ENCODE data around the gene EBNA1BP2. TPM values are rescaled to one million over a fixed set of nuclear protein-coding genes. Genes with fewer than 3 reads are reported as not detected.

Gene EBNA1BP2
- total RNA-seq, 1 donor: 91.5 TPM

DNA sequence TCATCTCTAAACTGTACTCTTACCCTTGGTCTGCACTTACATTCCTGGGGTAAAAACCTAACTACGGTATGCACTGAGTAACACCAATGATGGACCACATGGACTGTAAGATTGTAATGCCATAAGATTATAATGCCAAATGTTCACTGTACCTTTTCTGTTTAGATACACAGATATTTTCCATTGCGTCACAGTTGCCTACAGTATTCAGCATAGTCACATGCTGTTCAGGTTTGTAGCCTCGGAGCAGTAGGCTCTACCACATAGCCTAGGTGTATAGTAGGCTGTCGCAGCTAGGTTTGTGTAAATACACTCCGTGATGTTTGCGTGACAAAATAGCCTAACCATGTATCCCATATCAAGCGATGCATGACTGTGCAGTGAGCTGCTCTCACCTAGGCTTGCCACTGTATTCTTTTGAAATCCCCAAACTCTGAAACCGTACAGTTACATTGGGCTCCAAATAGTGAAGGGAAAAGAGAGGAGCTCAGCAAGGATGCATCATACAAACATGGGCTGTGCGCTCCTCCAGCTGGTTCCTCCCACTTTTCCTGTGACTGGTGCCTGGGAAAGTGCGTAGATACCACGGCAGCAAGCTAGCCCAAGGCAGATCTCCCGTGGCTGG is 35.3 kb upstream of the EBNA1BP2 start:
- TF ChIP-seq, protein P1, sequence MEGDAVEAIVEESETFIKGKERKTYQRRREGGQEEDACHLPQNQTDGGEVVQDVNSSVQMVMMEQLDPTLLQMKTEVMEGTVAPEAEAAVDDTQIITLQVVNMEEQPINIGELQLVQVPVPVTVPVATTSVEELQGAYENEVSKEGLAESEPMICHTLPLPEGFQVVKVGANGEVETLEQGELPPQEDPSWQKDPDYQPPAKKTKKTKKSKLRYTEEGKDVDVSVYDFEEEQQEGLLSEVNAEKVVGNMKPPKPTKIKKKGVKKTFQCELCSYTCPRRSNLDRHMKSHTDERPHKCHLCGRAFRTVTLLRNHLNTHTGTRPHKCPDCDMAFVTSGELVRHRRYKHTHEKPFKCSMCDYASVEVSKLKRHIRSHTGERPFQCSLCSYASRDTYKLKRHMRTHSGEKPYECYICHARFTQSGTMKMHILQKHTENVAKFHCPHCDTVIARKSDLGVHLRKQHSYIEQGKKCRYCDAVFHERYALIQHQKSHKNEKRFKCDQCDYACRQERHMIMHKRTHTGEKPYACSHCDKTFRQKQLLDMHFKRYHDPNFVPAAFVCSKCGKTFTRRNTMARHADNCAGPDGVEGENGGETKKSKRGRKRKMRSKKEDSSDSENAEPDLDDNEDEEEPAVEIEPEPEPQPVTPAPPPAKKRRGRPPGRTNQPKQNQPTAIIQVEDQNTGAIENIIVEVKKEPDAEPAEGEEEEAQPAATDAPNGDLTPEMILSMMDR (IDR thresholded peaks at IDR 0.05; ENCODE audit: insufficient read depth, low read depth, low read length): no peak
- H3K4me3 ChIP-seq (ENCODE audit: low read depth, low read length): peak overlapping the region; percentile 34
- DNase-seq (ENCODE audit: low read depth): peak; percentile 83

DNA sequence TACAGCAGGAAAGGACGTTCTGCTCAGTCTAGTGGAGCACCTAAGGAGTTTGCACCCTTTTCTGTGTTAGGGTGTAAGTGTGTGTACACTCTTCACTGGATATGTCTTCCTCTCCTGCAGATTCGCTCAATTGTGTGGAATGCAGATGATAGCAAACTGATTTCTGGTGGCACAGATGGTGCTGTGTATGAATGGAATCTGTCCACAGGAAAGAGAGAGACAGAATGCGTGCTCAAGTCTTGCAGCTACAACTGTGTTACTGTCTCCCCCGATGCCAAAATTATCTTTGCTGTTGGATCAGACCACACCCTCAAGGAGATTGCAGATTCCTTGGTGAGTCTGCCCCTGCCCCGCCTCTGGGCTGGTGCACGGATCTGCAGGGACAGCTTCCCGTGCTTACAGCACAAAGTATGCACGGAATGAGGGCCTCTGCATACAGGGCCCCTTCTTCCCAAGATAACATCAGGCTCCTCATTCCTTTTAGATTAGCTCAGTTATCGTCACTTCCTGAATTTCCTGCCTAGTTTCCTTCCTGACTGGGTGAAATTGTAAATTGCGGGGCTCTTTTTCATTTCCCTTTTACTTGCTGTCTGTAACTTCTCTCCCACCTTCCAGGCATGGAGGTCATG is 34.6 kb upstream of the EBNA1BP2 start:
- H3K4me3 ChIP-seq (ENCODE audit: low read depth, low read length): peak overlapping the region; percentile 34
- peak; percentile 95 for DNase-seq (ENCODE audit: low read depth)
- TF ChIP-seq, protein P1 (IDR thresholded peaks at IDR 0.05; ENCODE audit: insufficient read depth, low read depth, low read length): no peak

GRCh38 chr1:43205671-43206070 is 33.6 kb upstream of the EBNA1BP2 start:
- no peak overlapping the region for H3K4me3 ChIP-seq (ENCODE audit: low read depth, low read length)
- peak; percentile 52 for DNase-seq (ENCODE audit: low read depth)
- TF ChIP-seq, protein P1 (IDR thresholded peaks at IDR 0.05; ENCODE audit: insufficient read depth, low read depth, low read length): no peak

DNA sequence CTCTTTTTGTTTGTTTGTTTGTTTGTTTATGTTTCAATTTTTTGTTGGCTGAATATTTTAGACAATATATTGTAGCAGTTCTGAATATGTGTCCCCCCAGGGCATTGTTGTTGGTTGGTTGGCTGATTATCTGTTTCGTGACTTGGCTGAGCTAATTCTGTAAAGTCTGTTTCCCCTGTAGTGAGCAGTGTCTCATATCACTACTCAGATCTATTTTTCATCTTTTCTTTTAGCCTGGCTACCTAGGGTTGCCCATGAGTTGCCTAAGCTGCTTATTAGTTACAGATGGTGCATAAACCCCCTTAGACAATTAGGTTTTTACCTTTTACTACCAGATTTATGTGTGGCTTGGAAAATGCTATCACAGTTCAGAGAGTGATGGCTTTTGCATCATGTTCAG is 32.3 kb upstream of the EBNA1BP2 start:
- no peak for DNase-seq (ENCODE audit: low read depth)
- TF ChIP-seq, protein P1 (IDR thresholded peaks at IDR 0.05; ENCODE audit: insufficient read depth, low read depth, low read length): no peak
- H3K4me3 ChIP-seq (ENCODE audit: low read depth, low read length): no peak overlapping the region

DNA sequence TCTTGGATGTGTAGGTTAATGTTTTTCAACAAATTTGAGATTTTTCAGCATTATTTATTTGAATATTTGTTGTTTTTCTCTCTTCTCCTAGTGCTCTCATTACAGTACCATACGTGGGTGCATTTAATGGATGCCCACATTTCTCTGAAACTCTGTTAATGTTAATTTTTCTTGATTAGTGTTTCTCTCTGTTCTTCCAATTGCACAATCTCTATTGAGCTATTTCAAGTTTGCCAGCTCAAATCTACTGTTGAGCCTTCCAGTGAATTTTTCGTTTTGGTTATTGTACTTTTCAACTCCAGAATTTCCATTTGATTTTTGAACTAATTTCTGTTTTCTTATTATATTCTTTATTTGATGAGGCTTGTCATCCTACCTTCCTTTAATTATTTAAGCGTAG is 31.8 kb upstream of the EBNA1BP2 start:
- no peak overlapping the region for H3K4me3 ChIP-seq (ENCODE audit: low read depth, low read length)
- TF ChIP-seq, protein P1 (IDR thresholded peaks at IDR 0.05; ENCODE audit: insufficient read depth, low read depth, low read length): no peak
- DNase-seq (ENCODE audit: low read depth): no peak

DNA sequence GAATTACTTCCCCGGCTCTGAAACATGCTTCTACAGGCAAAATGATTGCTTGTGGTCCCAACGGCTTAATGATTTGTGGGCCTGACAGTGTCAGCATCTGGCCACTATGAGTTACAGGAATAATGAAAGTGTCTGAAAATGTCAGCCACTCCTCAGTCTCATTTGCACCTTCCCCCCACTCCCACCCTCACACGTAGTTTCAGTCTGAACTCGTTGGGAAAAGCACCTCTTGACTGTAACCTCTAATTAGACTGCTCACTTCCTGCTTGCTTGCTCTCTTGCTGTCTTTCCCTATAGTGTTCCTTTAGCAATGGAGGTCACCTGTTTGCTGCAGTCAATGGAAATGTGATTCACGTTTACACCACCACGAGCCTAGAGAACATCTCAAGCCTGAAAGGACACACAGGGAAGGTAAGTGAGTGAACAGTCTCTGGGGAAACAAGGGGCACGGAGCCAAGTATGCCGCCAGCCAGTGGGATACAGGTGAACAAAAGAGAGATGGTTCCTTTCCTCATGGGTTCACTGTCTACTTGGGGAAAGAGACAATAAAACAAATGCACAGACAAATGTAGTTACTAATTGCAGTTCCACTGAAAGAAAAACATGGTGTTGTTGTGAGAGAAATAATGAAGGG is 27.1 kb upstream of the EBNA1BP2 start:
- TF ChIP-seq, protein P1 (IDR thresholded peaks at IDR 0.05; ENCODE audit: insufficient read depth, low read depth, low read length): no peak
- no peak overlapping the region for H3K4me3 ChIP-seq (ENCODE audit: low read depth, low read length)
- no peak for DNase-seq (ENCODE audit: low read depth)

Measured in fibroblast of villous mesenchyme (primary cell).